Glutamatergic neuron (in vitro differentiated cells): ENCODE data around the gene TAF8. TPM values are rescaled to one million over a fixed set of nuclear protein-coding genes. Genes with fewer than 3 reads are reported as not detected.

Experiments used
- DNase-seq: peaks from one replicate; pipeline ENCODE4 v3.0.0; 2022
- H3K27ac Mint-ChIP-seq: one replicate; pipeline ENCODE4 v1.8.0; 2020; ENCODE audit warnings: mild to moderate bottlenecking, mixed read lengths, inconsistent platforms; ENCODE audit not compliant: unreplicated experiment
- H3K27me3 Mint-ChIP-seq: one replicate; pipeline ENCODE4 v1.8.0; 2020; ENCODE audit warnings: mild to moderate bottlenecking, moderate library complexity, mixed read lengths, inconsistent platforms; ENCODE audit not compliant: unreplicated experiment
- H3K36me3 Mint-ChIP-seq: one replicate; pipeline ENCODE4 v1.8.0; 2020; ENCODE audit warnings: mild to moderate bottlenecking, mixed read lengths, inconsistent platforms; ENCODE audit not compliant: unreplicated experiment
- H3K4me1 Mint-ChIP-seq: one replicate; pipeline ENCODE4 v1.8.0; 2020; ENCODE audit warnings: mild to moderate bottlenecking, low read depth, mixed read lengths, inconsistent platforms; ENCODE audit not compliant: unreplicated experiment
- H3K4me3 Mint-ChIP-seq: one replicate; pipeline ENCODE4 v1.8.0; 2020; ENCODE audit warnings: mild to moderate bottlenecking, mixed read lengths, inconsistent platforms; ENCODE audit not compliant: unreplicated experiment
- H3K9me3 Mint-ChIP-seq: one replicate; pipeline ENCODE4 v1.8.0; 2020; ENCODE audit warnings: mild to moderate bottlenecking, moderate library complexity, mixed read lengths, inconsistent platforms; ENCODE audit not compliant: unreplicated experiment
- total RNA-seq: library from RNA; stranded (reverse); fragmentation: NEBNext Ultra II Directional; extraction: Animal tissue kit (Norgen Biotek cat#: 25700); gene quantifications from one replicate; pipeline ENCODE4 v1.2.1, GENCODE V29; 2021; ENCODE audit not compliant: unreplicated experiment
- TF ChIP-seq, protein P1 (sequence below): fragments of 200-600 bp; sonication (generic); IDR thresholded peaks from one replicate; pipeline ENCODE4 v1.5.0; 2021; ENCODE audit not compliant: partially characterized antibody, unreplicated experiment

The TAF8 gene
- total RNA-seq, 1 donor from 2014 or later, result 16.2 TPM

DNA sequence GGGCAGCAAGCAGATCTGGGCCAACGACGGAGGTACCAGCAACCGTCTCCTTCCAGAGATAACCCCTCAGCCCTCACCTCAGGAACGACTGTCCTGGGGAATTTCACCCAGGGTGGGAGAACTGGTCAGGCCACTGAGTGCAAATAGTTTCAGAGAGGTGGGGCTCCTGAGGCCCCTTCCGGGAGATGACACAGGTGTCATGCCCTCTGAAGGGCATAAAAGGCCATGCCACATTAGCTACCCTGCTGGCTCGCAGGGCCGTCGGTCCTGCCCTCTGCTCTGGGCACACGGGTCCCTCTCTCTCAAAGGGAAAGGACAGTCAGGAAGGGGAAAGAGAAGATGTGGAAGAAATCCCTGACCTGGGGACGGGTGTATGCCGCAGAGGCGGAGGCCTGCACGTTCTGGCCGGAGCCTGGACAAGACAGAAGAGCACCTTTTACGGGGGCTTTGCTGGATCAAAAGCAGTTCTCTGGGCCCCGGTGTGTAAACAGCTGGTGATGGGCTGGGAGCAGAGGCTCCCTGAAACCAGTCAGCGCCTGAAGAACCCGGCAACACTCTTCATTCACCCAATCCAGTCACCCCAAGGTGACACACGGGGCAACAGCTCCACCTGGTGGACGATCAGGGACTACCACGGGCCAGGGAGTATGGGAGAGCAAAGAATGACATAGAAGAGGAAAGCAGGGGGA lies 6.4 kb upstream of the TAF8 start:
- TF ChIP-seq, protein P1, sequence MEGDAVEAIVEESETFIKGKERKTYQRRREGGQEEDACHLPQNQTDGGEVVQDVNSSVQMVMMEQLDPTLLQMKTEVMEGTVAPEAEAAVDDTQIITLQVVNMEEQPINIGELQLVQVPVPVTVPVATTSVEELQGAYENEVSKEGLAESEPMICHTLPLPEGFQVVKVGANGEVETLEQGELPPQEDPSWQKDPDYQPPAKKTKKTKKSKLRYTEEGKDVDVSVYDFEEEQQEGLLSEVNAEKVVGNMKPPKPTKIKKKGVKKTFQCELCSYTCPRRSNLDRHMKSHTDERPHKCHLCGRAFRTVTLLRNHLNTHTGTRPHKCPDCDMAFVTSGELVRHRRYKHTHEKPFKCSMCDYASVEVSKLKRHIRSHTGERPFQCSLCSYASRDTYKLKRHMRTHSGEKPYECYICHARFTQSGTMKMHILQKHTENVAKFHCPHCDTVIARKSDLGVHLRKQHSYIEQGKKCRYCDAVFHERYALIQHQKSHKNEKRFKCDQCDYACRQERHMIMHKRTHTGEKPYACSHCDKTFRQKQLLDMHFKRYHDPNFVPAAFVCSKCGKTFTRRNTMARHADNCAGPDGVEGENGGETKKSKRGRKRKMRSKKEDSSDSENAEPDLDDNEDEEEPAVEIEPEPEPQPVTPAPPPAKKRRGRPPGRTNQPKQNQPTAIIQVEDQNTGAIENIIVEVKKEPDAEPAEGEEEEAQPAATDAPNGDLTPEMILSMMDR, result peak; percentile 94
- DNase-seq, result peak; percentile 94
- H3K36me3 Mint-ChIP-seq, result no peaks in the 10 kb centered on the region
- no peaks in the 10 kb centered on the region for H3K9me3 Mint-ChIP-seq
- peaks cover 5% of the 10 kb centered on the region for H3K27me3 Mint-ChIP-seq
- peak overlapping the region; percentile 55 for H3K27ac Mint-ChIP-seq
- H3K4me3 Mint-ChIP-seq, result no peak overlapping the region
- peaks cover 28% of the 10 kb centered on the region for H3K4me1 Mint-ChIP-seq

GRCh38 chr6:42045538-42046460 lies 4.5 kb upstream of the TAF8 start:
- Mint-ChIP-seq H3K36me3 (no peaks in the 10 kb centered on the region), H3K4me3 (peak overlapping the region; percentile 55), H3K9me3 (no peaks in the 10 kb centered on the region), H3K4me1 (peaks cover 27% of the 10 kb centered on the region), H3K27me3 (peaks cover 9% of the 10 kb centered on the region), H3K27ac (no peak overlapping the region)
- no peak for DNase-seq
- TF ChIP-seq, protein P1, result no peak

DNA sequence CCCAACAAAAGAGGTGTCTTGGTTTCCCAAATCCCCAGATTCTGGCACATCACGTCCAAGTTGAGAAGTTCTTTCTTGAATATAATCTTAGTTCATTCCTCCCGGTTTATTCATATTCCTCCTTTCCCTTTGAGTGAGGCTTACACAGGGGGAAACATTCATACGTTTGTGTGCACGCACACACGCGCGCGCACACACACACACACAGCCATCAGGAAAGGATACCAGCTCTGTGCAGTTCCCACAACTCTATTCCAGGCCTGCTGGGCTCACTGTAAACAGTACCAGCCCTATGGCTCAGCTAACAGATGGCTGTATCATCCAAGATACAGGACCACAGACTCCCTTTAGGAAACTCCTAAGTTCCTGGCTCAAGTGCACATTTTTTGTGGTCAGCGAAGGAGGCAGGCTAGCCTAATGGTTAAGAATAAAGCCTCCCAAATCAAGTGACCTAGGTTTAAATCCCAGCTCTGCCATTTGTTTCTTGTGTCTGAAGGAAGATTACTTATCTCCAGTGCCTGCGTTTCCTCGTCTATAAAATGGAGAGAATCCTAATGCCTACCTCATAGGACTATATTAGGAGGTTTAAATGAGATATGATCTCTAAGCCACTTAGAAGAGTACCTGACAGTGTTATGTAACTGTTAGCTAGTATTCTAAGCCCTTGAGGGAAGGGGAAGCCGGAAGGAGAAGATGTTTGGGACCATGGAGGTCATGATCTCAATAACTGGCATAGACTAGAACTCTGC lies 3.7 kb upstream of the TAF8 start:
- peak overlapping the region; percentile 55 for H3K4me3 Mint-ChIP-seq
- H3K9me3 Mint-ChIP-seq, result no peaks in the 10 kb centered on the region
- peaks cover 9% of the 10 kb centered on the region for H3K27me3 Mint-ChIP-seq
- TF ChIP-seq, protein P1, result no peak
- H3K27ac Mint-ChIP-seq, result peak overlapping the region; percentile 48
- no peak for DNase-seq
- H3K36me3 Mint-ChIP-seq, result no peaks in the 10 kb centered on the region
- peaks cover 22% of the 10 kb centered on the region for H3K4me1 Mint-ChIP-seq

DNA sequence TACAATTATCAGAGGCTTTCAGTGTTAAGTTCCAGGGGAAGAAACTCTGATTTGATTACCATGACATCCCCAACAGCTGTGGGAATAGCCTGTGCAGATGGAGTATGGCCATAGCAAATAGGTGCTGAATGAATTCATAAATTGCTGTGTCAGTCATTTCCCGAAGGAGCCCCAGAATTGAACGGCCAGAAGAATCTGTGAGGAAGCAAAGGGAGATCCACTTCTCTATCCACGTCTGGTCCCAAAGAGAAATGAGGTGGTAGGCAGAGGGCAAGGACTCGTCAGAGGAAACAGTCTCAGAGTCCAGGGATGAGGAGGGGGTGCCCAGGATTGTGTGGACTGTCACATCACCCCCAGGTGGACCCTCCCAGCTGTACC lies 3.1 kb upstream of the TAF8 start:
- peak overlapping the region; percentile 48 for H3K27ac Mint-ChIP-seq
- H3K4me3 Mint-ChIP-seq, result peak overlapping the region; percentile 35
- H3K4me1 Mint-ChIP-seq, result peaks cover 19% of the 10 kb centered on the region
- no peak for DNase-seq
- no peaks in the 10 kb centered on the region for H3K36me3 Mint-ChIP-seq
- no peaks in the 10 kb centered on the region for H3K9me3 Mint-ChIP-seq
- H3K27me3 Mint-ChIP-seq, result peaks cover 7% of the 10 kb centered on the region
- TF ChIP-seq, protein P1, result no peak
